Colon (tissue), 2 donors: ENCODE results near the gene BRF1.
"Not testable (repeated sequence)": the region's sequence is repeated elsewhere in the genome, so short reads cannot be mapped to it uniquely, and the experiment has no call there.

Experiments
- FAIRE-seq: peaks from 2 replicates; lab custom pipeline; 2012; peaks lifted over from hg19 to GRCh38; lab: Jason Lieb, UNC
- donor health status: control.
- donor health status: control.

Gene BRF1

DNA sequence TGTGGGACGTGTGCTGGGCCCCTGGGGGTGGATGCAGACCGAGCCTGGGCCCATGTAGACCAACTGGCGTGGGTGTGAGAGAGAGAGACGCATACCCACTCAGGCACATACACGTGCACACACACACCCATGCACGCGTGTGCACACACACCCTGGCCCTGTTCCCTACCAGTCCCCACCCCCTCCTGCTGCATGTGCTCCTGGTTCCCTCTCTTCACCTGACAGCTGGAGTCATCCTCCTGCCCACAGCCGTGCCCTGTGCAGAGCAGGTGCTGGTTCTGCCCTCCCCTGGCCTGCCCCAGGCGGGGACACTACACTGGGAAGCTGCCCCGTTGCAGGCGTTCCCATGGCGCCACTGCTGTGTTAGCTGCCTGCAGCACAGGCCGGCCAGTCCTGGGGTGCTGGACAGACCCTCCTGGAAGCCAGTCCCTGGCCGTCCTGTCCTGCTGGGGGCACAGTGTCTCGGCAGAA is 32.3 kb upstream of the BRF1 start:
- FAIRE-seq, result no peak

DNA sequence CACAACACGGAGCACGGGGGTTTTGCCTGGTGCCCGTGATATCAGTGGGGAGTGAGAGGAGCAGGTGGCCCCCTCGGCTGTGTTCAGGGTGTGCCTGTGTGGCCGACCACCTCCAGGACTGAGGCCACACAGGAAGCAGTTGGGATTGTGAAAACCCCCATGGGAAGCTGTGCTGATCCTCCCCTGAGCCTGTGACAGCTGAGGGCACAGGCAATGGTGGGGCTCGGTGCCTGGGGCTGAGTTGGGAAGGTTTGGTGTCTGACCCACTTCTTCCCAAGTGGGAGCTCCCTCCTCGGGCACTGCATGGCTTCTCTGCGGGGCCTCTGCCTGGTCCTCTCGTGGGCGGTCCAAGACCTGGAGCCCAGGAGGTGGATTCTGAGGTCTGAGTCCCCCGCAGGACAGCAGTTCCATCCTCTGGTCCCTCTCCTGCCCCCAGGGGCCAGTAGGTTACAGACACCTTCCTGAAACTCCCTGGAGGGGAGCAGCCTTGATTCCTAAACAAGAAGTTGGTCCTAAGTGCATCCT is 31.6 kb upstream of the BRF1 start:
- FAIRE-seq, result no peak

DNA sequence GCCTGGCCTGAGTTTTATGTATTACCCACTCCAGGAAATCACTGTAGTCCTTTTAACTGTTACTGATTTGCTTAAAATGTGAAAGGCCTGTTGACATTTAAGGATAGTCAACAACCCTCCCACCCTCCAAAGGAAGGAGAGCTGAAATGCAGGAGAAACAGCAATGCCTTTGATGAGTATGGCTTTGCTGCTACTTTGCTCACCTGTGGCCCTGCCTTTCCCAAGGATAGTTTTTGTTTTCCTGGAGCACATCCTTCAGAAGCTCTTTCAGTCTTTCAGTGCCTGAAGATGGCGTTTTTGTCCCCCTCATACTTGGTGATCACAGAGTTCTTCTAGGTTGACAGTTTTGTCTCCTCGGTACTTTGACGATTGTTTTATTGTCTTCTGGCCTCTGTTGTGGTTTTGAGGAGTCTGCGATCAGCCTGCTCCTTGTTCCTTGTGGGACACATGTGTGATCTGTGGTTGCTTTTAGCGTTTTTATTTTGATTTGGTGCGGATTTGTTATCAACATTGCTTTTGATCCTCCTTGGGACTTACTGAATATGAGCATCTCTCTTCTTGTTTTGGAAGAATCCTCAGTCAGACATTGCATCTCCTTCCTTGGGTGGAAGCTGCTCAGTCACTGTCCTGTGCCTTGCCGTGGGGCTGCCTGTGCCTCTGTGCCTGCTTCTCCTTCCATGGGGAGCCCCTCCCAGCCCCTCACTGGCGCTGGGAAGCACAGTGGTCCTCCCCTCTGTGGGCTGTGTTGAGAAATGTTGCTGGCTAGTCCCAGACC is 31.0 kb upstream of the BRF1 start:
- no peak for FAIRE-seq

DNA sequence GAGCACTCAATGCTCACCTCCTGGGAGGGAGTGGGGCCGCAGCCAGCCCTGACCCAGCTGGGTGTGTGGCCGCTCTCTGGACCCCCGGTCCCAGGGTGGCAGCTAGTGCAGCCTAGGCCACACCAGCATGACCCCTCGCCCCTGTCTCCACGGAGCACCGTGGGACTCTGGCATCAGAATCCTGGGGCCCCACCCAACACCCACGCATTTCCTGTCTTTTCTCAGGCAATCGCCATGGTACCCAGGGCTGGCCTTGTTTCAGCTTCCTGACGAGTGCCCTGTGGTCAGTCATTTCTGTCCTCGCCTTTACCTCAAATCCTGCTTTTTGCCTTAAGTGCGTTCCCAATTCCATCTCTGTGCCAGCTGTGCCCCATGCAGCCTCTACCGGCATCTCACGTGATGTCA is 29.7 kb upstream of the BRF1 start:
- no peak for FAIRE-seq

DNA sequence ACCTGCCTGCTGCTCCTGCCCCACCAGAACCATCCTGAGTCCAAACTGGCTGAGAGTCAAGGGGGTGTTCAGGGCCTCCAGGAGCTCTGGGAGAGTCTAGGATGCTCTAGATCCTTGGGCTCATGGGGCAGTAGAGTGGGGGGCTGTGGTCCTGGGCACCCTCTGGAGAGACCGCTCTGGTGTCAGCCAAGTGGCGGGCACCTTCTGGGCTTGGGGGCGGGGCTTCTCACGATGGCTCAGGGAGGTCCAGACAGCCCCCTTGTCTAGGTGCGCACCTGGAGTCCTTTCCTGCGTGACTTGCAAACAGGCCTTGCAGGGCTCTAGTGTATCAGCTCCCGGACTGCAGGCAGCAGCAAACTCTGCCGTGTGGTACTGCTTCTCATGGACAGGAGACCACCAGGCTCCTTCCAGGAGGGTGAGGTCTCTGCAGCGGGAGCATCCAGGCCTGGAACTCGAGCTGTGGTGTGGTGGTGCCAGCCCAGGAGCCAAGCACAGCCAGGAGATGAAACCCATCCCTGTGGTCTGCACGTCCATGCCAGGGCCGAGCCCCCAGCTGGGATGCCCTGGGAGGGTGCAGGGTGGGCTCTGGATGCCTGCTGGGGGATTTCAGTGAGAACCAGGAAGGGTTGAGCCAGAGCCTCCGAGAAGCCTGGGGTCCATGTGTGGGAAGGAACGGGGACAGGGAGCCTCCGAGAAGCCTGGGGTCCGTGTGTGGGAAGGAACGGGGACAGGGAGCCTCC is 28.8 kb upstream of the BRF1 start:
- no peak for FAIRE-seq

DNA sequence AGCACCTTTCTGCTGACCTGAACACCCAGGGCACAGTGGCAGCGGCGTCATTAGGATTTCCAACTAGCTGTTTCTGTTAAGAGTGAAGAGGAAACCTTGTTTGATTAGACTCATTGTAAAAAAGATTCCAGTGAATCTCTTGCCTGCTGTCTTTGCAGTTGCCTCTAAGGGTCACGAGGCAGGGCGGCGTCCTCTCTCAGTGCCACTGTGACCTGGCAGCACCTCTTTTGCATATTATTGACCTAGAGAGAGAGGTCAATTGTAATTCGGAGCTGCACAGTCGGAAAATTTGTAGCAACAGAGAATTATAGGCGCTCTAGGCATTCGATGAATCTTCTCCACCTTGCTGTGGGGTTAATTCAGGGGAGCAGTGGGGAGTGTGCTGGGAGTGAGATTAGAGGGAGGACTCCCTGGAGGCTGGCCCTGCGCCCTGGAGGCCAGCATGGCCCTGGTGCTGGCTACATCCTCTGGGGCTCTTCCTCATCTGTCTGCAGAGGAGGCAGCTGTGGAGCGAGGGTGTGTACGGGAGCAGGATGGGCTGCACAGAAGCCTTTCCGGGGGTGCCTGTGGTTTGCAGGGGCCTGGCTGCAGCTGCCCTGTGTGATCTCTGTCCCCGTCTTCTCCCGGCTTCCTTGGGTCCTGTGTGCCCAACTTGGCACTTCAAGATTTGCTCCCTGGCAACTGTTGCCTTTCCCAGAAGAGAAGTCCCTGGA is 28.0 kb upstream of the BRF1 start:
- no peak for FAIRE-seq

DNA sequence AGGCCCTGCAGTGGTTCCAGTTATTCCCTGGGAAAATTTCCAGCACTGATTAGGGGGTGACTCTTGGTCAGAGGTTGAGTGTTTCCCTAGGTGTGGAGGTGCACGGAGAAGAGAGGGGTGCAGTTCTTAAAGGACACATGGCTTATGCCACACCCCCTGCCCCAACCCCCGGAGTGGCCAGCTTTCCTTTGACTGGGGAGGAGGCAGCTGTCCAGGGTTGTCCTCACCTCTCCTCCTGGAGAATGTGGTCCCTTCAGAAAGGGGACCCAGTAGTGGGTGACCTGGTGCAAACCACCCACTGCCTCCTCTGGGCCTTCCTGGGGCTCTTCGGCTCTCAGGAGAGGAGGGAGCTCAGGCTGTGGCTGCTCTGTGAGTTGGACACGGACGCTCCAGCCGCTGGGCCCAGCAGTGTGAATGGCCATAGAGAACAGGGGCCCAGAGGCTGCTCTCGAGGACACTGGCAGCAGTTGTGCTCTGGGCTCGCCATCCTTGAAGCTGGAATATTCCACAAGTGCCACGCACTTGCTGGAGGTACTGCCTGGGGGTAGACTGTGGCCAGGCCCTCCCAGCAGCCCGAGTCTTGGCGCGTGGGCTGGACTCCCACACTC is 27.4 kb upstream of the BRF1 start:
- FAIRE-seq, result no peak

DNA sequence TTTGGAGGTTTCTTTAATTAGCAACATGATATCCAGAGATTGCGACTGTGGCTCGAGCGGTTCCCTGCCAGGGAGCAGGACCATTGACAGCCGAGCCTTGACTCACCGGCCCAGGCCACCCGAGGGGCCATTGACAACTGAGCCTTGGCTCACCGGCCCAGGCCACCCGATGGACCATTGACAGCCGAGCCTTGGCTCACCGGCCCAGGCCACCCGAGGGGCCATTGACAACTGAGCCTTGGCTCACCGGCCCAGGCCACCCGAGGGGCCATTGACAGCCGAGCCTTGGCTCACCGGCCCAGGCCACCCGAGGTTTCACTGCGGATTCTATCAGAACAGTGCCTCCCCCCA is 26.9 kb upstream of the BRF1 start:
- not testable (repeated sequence) for FAIRE-seq

DNA sequence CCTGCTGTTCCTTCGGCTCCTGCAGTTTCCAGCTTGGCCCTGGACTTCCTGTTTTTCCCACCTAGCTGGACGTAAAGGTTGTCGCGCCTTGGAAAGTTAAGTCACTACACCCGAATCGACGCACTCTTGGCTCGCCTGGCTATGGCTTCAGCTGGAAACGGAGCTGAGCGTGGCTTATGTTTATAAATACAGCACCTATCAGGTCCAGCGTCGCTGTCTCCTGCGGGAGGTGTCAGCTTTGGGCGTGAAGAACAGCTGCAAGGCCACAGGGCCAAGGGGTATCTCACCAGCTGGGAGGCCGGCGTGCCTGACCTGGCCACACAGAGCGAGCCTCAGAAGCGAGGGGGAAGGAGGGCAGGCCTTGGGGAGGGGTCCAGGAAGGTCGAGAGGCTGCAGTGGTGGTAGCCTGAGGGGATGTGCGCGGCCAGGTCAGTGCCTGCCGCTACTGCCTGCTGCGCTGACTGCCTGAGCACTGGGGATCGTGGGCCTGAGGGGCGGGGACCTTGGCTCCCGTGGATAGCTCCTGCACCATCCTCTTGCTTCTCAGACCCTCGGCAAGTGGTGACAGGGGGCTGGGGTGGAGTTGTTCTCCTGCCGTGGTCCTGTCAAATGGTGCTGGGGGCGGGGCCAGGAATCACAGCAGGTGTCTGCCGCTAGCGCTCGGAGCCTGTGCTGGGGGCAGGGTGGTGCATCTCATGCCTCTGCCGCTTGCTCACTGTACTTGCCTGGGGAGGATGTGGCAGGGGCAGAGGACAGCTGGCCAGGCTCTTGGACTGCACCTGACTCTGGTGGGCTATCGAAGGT is 26.3 kb upstream of the BRF1 start:
- no peak for FAIRE-seq

DNA sequence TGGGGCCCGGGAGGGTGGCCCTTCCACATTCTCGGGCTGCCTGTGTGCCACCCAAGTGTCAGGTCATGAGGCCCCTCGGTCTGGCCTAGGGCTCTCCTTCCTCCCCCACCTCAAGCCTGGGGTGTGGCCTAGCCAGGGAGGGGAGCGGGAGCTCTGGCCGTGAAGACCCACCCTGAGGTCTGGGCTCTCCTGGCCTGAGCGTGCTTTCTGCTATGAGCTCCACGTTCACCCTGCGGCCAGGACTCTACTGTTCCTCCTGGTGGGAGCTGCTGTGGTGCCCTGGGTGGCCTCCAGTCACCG is 25.7 kb upstream of the BRF1 start:
- FAIRE-seq, result no peak

DNA sequence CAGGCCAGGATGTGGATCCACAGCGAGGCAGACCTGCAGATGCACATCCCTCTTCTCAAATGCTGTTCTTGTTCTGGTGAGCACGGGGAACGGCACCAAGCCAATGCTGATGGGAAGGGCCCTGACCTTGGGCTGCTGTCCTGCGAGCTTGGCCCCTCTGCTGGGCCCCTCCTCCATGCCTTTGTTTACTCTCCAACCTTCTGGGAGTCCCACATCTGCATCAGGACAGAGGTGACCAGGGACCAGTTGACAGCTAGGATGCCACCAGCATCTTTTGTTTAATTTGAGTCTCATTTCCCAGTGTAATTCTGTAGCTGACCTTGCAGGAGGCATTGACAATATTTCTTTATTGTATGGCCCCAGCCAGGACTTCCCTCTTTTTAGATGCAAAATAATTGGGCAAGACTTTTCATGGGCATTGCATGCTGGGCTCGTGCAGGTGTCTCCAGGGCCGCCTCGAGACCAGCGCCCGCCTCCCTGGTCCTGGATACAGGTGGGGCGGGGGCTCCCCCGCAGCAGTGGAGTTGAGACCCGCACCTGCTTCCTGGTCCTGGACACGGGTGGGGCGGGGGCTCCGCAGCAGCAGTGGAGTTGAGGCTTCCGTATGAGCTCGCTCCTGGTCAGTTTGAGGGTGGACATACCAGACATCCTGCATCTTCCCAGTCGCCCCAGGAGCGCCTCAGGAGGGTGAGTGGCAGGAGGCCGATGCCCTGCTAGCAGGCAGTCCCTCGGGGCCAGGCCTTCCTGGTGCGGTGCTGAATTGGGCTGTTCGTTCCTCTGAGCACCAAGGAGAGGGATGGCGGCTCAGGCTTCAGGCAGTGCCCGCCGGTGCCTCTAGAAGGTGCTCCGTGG is 25.1 kb upstream of the BRF1 start:
- no peak for FAIRE-seq

DNA sequence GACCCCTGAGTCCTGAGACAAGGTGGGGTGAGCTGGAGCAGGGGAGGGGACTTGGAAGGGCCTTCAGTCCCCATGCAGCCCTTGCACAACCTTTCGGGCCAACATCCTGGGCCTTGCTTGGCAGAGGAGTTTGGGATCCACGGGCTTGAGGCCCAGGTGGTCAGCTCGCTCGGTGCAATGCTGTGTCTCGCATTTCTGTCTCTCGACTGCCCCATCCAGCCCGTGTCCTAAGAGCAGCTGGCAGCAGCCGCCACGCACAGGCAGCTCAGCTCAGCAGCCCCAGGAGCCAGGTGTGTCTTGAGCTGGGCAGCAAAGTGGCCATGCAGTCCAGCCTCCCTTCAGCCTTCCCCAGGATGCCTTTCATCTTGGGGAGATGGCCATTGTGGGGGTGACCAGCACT is 24.5 kb upstream of the BRF1 start:
- FAIRE-seq, result no peak

DNA sequence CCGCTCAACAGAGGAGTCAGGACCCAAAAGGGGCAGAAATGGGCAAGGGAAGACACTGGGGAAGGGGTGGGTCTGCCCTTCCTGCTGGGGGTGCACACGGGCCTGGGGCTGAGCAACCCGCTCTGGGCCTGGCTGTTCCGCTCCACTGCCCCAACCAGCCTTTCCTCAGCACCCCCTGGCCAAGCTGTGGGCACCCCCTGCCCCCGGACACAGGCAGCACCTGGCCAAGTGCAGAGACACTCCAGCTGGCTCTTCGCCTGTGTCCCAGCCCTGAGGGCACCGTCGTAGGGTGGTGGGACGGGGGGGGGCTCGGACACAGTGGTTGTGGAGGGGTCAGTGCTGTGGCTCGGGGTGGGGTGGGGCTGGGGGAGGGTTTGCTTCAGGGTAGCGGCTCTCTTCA is 24.1 kb upstream of the BRF1 start:
- no peak for FAIRE-seq

DNA sequence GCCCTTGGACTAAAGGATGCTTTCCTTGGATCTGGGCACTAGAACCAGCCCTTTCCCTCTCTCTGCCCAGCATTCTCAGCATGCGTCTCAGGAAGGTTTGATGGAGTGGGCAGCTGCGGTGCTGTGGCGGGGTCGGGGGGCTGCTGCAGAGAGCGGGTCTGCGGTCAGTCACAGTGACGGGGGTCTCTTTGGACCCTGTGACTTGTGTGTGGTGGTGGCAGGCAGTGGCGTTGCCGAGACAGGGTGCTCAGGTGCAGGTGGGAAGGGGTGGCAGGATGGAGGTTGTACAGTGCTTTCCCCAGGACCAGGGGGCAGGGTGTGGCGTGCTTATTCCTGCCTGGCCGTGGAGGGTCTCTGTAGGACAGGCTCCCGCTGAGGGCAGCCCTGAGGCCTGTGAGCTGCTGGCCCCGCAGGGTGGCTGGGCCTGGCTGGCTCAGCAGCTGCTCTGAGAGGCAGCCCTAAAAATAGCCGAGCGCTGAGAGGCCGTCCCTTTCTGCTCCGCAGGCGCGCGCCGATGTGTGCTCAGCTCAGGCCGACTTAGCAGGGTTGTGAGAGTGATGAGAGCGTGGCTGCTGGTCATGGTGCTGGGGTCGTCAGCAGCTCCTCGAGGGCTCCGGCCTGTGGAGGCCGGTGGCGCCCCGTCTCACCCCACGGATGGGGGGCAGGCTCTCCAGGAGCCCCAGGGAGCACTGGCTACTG is 23.4 kb upstream of the BRF1 start:
- FAIRE-seq, result no peak

DNA sequence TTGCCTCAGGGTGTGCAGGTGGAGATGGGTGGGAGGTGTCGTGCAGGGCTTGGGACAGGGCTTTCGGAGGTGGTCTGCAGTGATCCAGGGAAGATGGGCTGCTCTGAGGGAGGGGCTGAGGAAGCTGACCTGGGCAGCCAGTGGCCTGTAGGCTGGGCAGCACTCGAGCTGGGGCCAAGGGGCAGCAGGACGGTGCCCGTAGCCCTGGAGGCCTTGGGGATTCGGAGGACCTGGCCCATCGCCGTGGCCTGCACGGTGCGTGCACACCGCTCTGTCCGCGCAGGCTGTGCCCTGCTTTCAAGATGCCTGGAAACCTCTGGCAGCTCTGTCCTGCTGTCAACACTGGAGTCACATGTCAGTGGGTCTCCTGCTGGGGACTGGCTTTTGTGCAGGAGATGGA is 22.9 kb upstream of the BRF1 start:
- FAIRE-seq, result no peak

DNA sequence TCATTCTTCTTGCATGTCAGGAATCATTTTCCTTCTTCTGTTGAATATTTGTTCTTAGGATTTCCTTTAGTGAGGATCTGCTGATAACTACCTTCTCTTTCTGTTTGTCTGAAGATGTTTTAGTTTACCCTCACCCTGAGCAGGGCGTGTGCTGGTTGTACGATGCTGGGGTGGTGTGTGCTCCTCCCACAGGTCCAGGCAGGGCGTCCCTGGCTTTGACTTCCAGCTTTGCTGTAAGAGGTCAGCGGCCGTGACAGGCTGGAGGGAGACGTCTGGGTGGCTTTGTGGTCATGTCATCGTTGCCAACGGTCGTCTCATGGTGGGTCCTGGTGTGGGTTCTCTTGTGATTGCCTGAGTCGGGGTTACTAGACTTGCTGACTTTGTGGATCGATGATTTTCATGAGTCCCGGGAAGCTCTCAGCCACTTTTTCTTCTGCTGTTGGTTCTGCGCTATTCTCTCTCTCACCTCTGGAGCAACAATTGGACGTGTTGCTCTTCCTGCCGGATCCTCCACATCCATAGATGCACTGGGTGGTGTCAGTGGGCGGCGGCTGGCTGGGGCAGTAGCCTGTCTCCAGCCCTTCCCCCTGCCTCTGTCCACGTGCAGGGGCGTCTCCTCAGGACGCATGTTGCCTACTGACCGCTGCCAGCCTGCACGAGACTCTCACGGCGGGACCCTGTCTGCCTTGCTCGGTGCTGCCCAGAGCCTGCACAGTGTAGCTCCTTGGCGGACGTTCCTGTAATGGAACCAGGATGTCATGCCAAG is 22.2 kb upstream of the BRF1 start:
- no peak for FAIRE-seq

DNA sequence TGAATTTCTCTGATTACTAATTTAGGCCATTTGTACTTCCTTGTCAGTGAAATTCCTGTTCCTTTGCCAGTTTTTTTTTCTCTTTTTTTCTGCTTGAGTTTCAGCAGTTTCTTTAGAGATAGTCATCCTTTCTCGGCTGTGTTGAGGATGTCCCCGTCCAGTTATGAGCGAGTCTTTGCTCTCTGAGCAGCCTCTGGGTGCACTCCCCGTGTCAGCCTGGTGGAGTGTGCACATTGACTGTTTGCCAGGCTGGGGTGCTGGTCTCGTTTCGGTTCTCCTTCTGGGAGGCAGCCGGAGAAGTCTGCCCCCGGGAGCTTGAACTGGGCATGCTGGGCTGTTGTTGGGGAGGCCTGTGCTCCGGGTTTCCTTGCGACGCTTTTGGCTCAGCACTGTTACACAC is 16.7 kb upstream of the BRF1 start:
- no peak for FAIRE-seq

DNA sequence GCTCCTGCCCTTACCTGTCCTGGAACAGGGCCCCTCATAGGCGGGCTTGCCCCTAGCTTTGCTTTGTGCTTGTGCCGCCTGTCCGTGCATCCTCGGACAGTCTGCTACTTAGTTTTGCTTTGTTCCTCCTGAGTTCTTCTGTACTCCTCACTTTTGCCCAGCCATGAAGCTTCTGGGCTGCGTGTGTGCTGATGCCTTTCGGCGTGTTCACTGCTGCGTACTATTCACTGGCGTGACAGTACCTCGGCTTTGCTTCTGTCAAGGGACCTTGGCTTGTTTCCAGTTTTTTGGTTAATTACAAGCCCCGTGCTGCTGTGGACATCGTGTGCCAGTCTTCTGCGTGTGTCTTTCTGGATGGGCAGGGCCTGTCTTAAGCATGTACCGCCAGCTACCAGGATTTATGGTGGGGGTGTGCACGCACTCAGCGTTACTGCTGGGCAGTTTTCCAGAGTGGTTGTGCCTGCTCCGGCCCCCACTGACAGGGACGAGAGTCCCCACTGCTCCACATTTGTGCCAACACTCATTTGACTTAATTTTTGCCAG is 16.2 kb upstream of the BRF1 start:
- no peak for FAIRE-seq

DNA sequence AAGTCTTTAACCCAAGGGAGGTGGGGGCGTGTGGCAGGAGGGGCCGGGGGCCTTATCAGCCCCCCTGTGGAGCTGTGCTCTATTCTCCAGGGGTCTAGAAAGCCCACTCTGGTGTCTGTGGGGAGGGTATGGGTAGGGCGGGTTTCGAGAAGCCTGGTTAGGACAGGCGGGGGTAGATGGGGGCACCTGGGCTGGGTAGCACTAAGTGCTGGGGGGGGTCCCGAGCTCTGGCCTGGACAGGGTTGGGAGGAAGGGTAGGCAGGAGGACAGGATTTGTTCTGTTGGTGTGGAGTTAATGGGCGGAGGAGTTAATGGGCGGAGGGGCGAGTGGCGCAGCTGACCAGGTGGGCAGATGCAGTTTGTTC is 15.8 kb upstream of the BRF1 start:
- no peak for FAIRE-seq
